Measurements from ENCODE around the gene FHAD1.
A peak's percentile ranks its signal among the peaks of the same experiment; 100 is the strongest.

FHAD1 gene

GRCh38 chr1:15429701-15430149 lies 182.7 kb downstream of the FHAD1 start:
- no peak for ATAC-seq

GRCh38 chr1:15430787-15431570 lies 184.0 kb downstream of the FHAD1 start:
- ATAC-seq = peak; percentile 74
- TF ChIP-seq ZFP3 (CRISPR knock-in tag; IDR thresholded peaks at IDR 0.05) (no peak), PATZ1 (CRISPR knock-in tag; IDR thresholded peaks at IDR 0.05; ENCODE audit: borderline replicate concordance) (no peak), ZNF565 (CRISPR knock-in tag; conservative IDR thresholded peaks at IDR 0.05; ENCODE audit: low read depth) (no peak), CSDC2 (CRISPR knock-in tag; IDR thresholded peaks at IDR 0.05) (no peak), ZFP30 (CRISPR knock-in tag; IDR thresholded peaks at IDR 0.05) (no peak)
- TF ChIP-seq, protein P1, sequence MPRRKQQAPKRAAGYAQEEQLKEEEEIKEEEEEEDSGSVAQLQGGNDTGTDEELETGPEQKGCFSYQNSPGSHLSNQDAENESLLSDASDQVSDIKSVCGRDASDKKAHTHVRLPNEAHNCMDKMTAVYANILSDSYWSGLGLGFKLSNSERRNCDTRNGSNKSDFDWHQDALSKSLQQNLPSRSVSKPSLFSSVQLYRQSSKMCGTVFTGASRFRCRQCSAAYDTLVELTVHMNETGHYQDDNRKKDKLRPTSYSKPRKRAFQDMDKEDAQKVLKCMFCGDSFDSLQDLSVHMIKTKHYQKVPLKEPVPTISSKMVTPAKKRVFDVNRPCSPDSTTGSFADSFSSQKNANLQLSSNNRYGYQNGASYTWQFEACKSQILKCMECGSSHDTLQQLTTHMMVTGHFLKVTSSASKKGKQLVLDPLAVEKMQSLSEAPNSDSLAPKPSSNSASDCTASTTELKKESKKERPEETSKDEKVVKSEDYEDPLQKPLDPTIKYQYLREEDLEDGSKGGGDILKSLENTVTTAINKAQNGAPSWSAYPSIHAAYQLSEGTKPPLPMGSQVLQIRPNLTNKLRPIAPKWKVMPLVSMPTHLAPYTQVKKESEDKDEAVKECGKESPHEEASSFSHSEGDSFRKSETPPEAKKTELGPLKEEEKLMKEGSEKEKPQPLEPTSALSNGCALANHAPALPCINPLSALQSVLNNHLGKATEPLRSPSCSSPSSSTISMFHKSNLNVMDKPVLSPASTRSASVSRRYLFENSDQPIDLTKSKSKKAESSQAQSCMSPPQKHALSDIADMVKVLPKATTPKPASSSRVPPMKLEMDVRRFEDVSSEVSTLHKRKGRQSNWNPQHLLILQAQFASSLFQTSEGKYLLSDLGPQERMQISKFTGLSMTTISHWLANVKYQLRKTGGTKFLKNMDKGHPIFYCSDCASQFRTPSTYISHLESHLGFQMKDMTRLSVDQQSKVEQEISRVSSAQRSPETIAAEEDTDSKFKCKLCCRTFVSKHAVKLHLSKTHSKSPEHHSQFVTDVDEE (CRISPR knock-in tag; IDR thresholded peaks at IDR 0.05) = no peak

More at GRCh38 chr1:15429701-15430149, 182.7 kb downstream of the FHAD1 start:
- TF ChIP-seq OSR1 (CRISPR knock-in tag; IDR thresholded peaks at IDR 0.05) (no peak), ARNTL (CRISPR knock-in tag; IDR thresholded peaks at IDR 0.05; ENCODE audit: borderline replicate concordance, low read depth) (no peak), PATZ1 (CRISPR knock-in tag; IDR thresholded peaks at IDR 0.05; ENCODE audit: borderline replicate concordance) (no peak), CSDC2 (CRISPR knock-in tag; IDR thresholded peaks at IDR 0.05) (no peak)
- TF ChIP-seq, protein P2, sequence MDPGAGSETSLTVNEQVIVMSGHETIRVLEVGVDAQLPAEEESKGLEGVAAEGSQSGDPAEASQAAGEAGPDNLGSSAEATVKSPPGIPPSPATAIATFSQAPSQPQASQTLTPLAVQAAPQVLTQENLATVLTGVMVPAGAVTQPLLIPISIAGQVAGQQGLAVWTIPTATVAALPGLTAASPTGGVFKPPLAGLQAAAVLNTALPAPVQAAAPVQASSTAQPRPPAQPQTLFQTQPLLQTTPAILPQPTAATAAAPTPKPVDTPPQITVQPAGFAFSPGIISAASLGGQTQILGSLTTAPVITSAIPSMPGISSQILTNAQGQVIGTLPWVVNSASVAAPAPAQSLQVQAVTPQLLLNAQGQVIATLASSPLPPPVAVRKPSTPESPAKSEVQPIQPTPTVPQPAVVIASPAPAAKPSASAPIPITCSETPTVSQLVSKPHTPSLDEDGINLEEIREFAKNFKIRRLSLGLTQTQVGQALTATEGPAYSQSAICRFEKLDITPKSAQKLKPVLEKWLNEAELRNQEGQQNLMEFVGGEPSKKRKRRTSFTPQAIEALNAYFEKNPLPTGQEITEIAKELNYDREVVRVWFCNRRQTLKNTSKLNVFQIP (CRISPR knock-in tag; IDR thresholded peaks at IDR 0.05; ENCODE audit: borderline replicate concordance, low read depth) = no peak

DNA sequence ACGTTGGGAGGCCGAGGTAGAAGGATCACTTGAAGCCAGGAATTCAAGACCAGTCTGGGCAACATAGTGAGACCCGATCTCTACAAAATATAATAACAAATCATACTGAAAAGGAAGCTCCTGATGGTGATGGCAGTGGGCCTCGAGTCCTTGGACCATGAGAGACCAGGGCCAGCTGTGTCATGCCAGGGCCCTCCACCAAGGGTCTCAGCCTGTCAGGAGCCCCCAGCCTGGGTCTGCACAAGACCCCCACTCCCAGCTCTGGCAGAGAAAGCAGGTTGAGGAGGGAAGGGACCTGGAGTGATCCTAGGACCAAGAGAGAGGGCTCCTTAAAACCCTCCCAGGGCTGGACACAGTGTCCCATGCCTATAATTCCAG lies 184.5 kb downstream of the FHAD1 start:
- no peak for ATAC-seq
- TF ChIP-seq ESRRG (CRISPR knock-in tag; IDR thresholded peaks at IDR 0.05) (no peak), OSR1 (CRISPR knock-in tag; IDR thresholded peaks at IDR 0.05) (no peak)

- no peak for ATAC-seq
- no peak for TF ChIP-seq SNAI2 (CRISPR knock-in tag; IDR thresholded peaks at IDR 0.05)
- TF ChIP-seq, protein P1 (CRISPR knock-in tag; IDR thresholded peaks at IDR 0.05) = no peak
- TF ChIP-seq, protein P3, sequence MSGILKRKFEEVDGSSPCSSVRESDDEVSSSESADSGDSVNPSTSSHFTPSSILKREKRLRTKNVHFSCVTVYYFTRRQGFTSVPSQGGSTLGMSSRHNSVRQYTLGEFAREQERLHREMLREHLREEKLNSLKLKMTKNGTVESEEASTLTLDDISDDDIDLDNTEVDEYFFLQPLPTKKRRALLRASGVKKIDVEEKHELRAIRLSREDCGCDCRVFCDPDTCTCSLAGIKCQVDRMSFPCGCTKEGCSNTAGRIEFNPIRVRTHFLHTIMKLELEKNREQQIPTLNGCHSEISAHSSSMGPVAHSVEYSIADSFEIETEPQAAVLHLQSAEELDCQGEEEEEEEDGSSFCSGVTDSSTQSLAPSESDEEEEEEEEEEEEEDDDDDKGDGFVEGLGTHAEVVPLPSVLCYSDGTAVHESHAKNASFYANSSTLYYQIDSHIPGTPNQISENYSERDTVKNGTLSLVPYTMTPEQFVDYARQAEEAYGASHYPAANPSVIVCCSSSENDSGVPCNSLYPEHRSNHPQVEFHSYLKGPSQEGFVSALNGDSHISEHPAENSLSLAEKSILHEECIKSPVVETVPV (CRISPR knock-in tag; IDR thresholded peaks at IDR 0.05) = no peak
- TF ChIP-seq RARB (CRISPR knock-in tag; IDR thresholded peaks at IDR 0.05) = no peak
- no peak for TF ChIP-seq PPARA (CRISPR knock-in tag; IDR thresholded peaks at IDR 0.05; ENCODE audit: borderline replicate concordance)
- TF ChIP-seq TOX (CRISPR knock-in tag; IDR thresholded peaks at IDR 0.05; ENCODE audit: borderline replicate concordance) = no peak
- TF ChIP-seq ARNTL (CRISPR knock-in tag; IDR thresholded peaks at IDR 0.05; ENCODE audit: borderline replicate concordance, low read depth) = no peak
- TF ChIP-seq ISL1 (CRISPR knock-in tag; IDR thresholded peaks at IDR 0.05) = no peak
- TF ChIP-seq BACH2 (CRISPR knock-in tag; IDR thresholded peaks at IDR 0.05; ENCODE audit: borderline replicate concordance) = no peak
- no peak for TF ChIP-seq CREB5 (CRISPR knock-in tag; IDR thresholded peaks at IDR 0.05; ENCODE audit: low read depth)
- no peak for TF ChIP-seq ZFP30 (CRISPR knock-in tag; IDR thresholded peaks at IDR 0.05)
- no peak for TF ChIP-seq TCF4 (CRISPR knock-in tag; IDR thresholded peaks at IDR 0.05; ENCODE audit: borderline replicate concordance)
- no peak for TF ChIP-seq ZNF70 (CRISPR knock-in tag; IDR thresholded peaks at IDR 0.05)
- no peak for TF ChIP-seq CSDC2 (CRISPR knock-in tag; IDR thresholded peaks at IDR 0.05)
- no peak for TF ChIP-seq ESRRG (CRISPR knock-in tag; IDR thresholded peaks at IDR 0.05)
- TF ChIP-seq OSR1 (CRISPR knock-in tag; IDR thresholded peaks at IDR 0.05) = no peak
These were observed 185.3 kb downstream of the FHAD1 start for GRCh38 chr1:15432324-15432723.

Data from SK-N-SH treated with all-trans-retinoic acid at 6 μM for 48 hours (cell line).